ENCODE data around the gene WDFY3.

DNA sequence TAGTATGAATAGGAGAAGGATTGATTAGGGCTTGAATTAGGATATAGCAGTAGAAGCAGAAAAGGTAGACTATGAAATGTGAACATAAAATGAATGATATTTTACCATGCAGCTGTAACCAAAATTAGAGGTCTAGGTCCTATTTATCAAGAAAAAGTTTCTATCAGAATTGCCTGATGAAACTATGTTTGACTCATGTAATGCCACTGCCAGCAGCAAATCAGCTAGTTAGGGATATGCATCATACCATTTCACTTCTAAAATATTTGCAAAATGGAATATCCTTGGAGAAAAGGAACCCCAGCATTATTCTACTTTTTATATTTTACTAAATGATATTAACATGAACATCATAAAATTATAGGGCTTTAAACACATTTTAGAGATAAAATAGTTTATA, 188.4 kb downstream of the WDFY3 start:
- no peak for TF ChIP-seq POLR2AphosphoS5 (IDR thresholded peaks at IDR 0.05)
- TF ChIP-seq, protein P1, sequence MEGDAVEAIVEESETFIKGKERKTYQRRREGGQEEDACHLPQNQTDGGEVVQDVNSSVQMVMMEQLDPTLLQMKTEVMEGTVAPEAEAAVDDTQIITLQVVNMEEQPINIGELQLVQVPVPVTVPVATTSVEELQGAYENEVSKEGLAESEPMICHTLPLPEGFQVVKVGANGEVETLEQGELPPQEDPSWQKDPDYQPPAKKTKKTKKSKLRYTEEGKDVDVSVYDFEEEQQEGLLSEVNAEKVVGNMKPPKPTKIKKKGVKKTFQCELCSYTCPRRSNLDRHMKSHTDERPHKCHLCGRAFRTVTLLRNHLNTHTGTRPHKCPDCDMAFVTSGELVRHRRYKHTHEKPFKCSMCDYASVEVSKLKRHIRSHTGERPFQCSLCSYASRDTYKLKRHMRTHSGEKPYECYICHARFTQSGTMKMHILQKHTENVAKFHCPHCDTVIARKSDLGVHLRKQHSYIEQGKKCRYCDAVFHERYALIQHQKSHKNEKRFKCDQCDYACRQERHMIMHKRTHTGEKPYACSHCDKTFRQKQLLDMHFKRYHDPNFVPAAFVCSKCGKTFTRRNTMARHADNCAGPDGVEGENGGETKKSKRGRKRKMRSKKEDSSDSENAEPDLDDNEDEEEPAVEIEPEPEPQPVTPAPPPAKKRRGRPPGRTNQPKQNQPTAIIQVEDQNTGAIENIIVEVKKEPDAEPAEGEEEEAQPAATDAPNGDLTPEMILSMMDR (IDR thresholded peaks at IDR 0.05 in 8 of 11, conservative IDR thresholded peaks at IDR 0.05 in 3 of 11), result no peak

Data from spleen (tissue), 7 donors.